ENCODE data around the gene SCN4A.
A peak's percentile ranks its signal among the peaks of the same experiment; 100 is the strongest.

SCN4A gene

GRCh38 chr17:63999680-64000531 is 27.2 kb upstream of the SCN4A start:
- H3K4me2 ChIP-seq (ENCODE audit: low read length) = no peak overlapping the region
- H3K4me1 ChIP-seq (ENCODE audit: control insufficient read depth, insufficient read depth, low read length) = peaks cover 6% of the 10 kb centered on the region
- no peaks in the 10 kb centered on the region for H3K9me3 ChIP-seq (replicated peaks; ENCODE audit: low read length)
- H3K9ac ChIP-seq (ENCODE audit: low read depth, low read length) = no peak overlapping the region
- no peaks in the 10 kb centered on the region for H3K36me3 ChIP-seq (ENCODE audit: insufficient read depth, low read length)
- peaks cover 67% of the 10 kb centered on the region for H3K27me3 ChIP-seq (ENCODE audit: control insufficient read depth, insufficient read depth, low read length)
- no peak overlapping the region for H3K4me3 ChIP-seq (ENCODE audit: low read length)

GRCh38 chr17:63998721-63999679 is 26.3 kb upstream of the SCN4A start:
- Histone ChIP-seq H3K4me2 (ENCODE audit: low read length) (peak overlapping the region; percentile 99), H3K9ac (ENCODE audit: low read depth, low read length) (no peak overlapping the region), H3K27me3 (ENCODE audit: control insufficient read depth, insufficient read depth, low read length) (peaks cover 64% of the 10 kb centered on the region), H3K4me3 (ENCODE audit: low read length) (peak overlapping the region; percentile 88), H3K36me3 (ENCODE audit: insufficient read depth, low read length) (no peaks in the 10 kb centered on the region), H3K4me1 (ENCODE audit: control insufficient read depth, insufficient read depth, low read length) (peaks cover 6% of the 10 kb centered on the region), H3K9me3 (replicated peaks; ENCODE audit: low read length) (no peaks in the 10 kb centered on the region)

GRCh38 chr17:63998050-63998720 is 25.5 kb upstream of the SCN4A start, which contains the start of gene PRR29:
TSS of gene PRR29 (plus strand) at chr17:63998351. CDS start at chr17:63998365, 14 bp downstream.
- Histone ChIP-seq H3K4me3 (ENCODE audit: low read length) (peak within 1 kb of the TSS; percentile 88), H3K4me1 (ENCODE audit: control insufficient read depth, insufficient read depth, low read length) (peaks cover 6% of the 10 kb centered on the region), H3K36me3 (ENCODE audit: insufficient read depth, low read length) (no peaks in the 10 kb centered on the region), H3K9ac (ENCODE audit: low read depth, low read length) (peak within 1 kb of the TSS; percentile 26), H3K27me3 (ENCODE audit: control insufficient read depth, insufficient read depth, low read length) (peaks cover 64% of the 10 kb centered on the region), H3K4me2 (ENCODE audit: low read length) (peak within 1 kb of the TSS; percentile 99), H3K9me3 (replicated peaks; ENCODE audit: low read length) (no peaks in the 10 kb centered on the region)

GRCh38 chr17:63997341-63998048 is 24.8 kb upstream of the SCN4A start:
- Histone ChIP-seq H3K36me3 (ENCODE audit: insufficient read depth, low read length) (no peaks in the 10 kb centered on the region), H3K4me2 (ENCODE audit: low read length) (peak overlapping the region; percentile 99), H3K27me3 (ENCODE audit: control insufficient read depth, insufficient read depth, low read length) (peaks cover 62% of the 10 kb centered on the region), H3K9me3 (replicated peaks; ENCODE audit: low read length) (no peaks in the 10 kb centered on the region), H3K4me3 (ENCODE audit: low read length) (peak overlapping the region; percentile 88), H3K9ac (ENCODE audit: low read depth, low read length) (no peak overlapping the region), H3K4me1 (ENCODE audit: control insufficient read depth, insufficient read depth, low read length) (peaks cover 6% of the 10 kb centered on the region)

GRCh38 chr17:63996430-63997182 is 23.9 kb upstream of the SCN4A start:
- no peak overlapping the region for H3K4me3 ChIP-seq (ENCODE audit: low read length)
- peaks cover 6% of the 10 kb centered on the region for H3K4me1 ChIP-seq (ENCODE audit: control insufficient read depth, insufficient read depth, low read length)
- H3K27me3 ChIP-seq (ENCODE audit: control insufficient read depth, insufficient read depth, low read length) = peaks cover 62% of the 10 kb centered on the region
- no peak overlapping the region for H3K4me2 ChIP-seq (ENCODE audit: low read length)
- H3K36me3 ChIP-seq (ENCODE audit: insufficient read depth, low read length) = no peaks in the 10 kb centered on the region
- H3K9me3 ChIP-seq (replicated peaks; ENCODE audit: low read length) = no peaks in the 10 kb centered on the region
- H3K9ac ChIP-seq (ENCODE audit: low read depth, low read length) = no peak overlapping the region

GRCh38 chr17:63995626-63996025 is 22.9 kb upstream of the SCN4A start:
- Histone ChIP-seq H3K9me3 (replicated peaks; ENCODE audit: low read length) (no peaks in the 10 kb centered on the region), H3K27me3 (ENCODE audit: control insufficient read depth, insufficient read depth, low read length) (peaks cover 66% of the 10 kb centered on the region), H3K4me2 (ENCODE audit: low read length) (no peak overlapping the region), H3K36me3 (ENCODE audit: insufficient read depth, low read length) (no peaks in the 10 kb centered on the region), H3K4me3 (ENCODE audit: low read length) (no peak overlapping the region), H3K4me1 (ENCODE audit: control insufficient read depth, insufficient read depth, low read length) (peaks cover 8% of the 10 kb centered on the region), H3K9ac (ENCODE audit: low read depth, low read length) (no peak overlapping the region)

GRCh38 chr17:63993368-63993985 is 20.8 kb upstream of the SCN4A start:
- H3K4me1 ChIP-seq (ENCODE audit: control insufficient read depth, insufficient read depth, low read length) = peaks cover 17% of the 10 kb centered on the region
- no peak overlapping the region for H3K4me2 ChIP-seq (ENCODE audit: low read length)
- no peak overlapping the region for H3K4me3 ChIP-seq (ENCODE audit: low read length)
- no peaks in the 10 kb centered on the region for H3K36me3 ChIP-seq (ENCODE audit: insufficient read depth, low read length)
- no peak overlapping the region for H3K9ac ChIP-seq (ENCODE audit: low read depth, low read length)
- no peaks in the 10 kb centered on the region for H3K9me3 ChIP-seq (replicated peaks; ENCODE audit: low read length)
- peaks cover 73% of the 10 kb centered on the region for H3K27me3 ChIP-seq (ENCODE audit: control insufficient read depth, insufficient read depth, low read length)

- peaks cover 57% of the 10 kb centered on the region for H3K27me3 ChIP-seq (ENCODE audit: control insufficient read depth, insufficient read depth, low read length)
- H3K9ac ChIP-seq (ENCODE audit: low read depth, low read length) = no peak overlapping the region
- no peak overlapping the region for H3K4me2 ChIP-seq (ENCODE audit: low read length)
- H3K4me1 ChIP-seq (ENCODE audit: control insufficient read depth, insufficient read depth, low read length) = peaks cover 12% of the 10 kb centered on the region
- no peaks in the 10 kb centered on the region for H3K9me3 ChIP-seq (replicated peaks; ENCODE audit: low read length)
- H3K4me3 ChIP-seq (ENCODE audit: low read length) = no peak overlapping the region
- no peaks in the 10 kb centered on the region for H3K36me3 ChIP-seq (ENCODE audit: insufficient read depth, low read length)
Observed at GRCh38 chr17:63991611-63992010, 18.9 kb upstream of the SCN4A start.

- H3K27me3 ChIP-seq (ENCODE audit: control insufficient read depth, insufficient read depth, low read length) = peaks cover 43% of the 10 kb centered on the region
- H3K9ac ChIP-seq (ENCODE audit: low read depth, low read length) = no peak overlapping the region
- H3K4me1 ChIP-seq (ENCODE audit: control insufficient read depth, insufficient read depth, low read length) = peaks cover 22% of the 10 kb centered on the region
- H3K4me3 ChIP-seq (ENCODE audit: low read length) = no peak overlapping the region
- H3K9me3 ChIP-seq (replicated peaks; ENCODE audit: low read length) = no peaks in the 10 kb centered on the region
- no peaks in the 10 kb centered on the region for H3K36me3 ChIP-seq (ENCODE audit: insufficient read depth, low read length)
- no peak overlapping the region for H3K4me2 ChIP-seq (ENCODE audit: low read length)
Observed at GRCh38 chr17:63989622-63990345, 17.1 kb upstream of the SCN4A start.
